HG03280 (cell line): ENCODE results near the gene CFAP298.
"Not testable (repeated sequence)": the region's sequence is repeated elsewhere in the genome, so short reads cannot be mapped to it uniquely, and the experiment has no call there.

Experiments
- ATAC-seq: cut with Tn5 transposase; IDR thresholded peaks from one replicate; pipeline ENCODE4 v1.9.1; 2021; ENCODE audit warnings: mild to moderate bottlenecking, moderate library complexity; ENCODE audit not compliant: unreplicated experiment

The CFAP298 gene

DNA sequence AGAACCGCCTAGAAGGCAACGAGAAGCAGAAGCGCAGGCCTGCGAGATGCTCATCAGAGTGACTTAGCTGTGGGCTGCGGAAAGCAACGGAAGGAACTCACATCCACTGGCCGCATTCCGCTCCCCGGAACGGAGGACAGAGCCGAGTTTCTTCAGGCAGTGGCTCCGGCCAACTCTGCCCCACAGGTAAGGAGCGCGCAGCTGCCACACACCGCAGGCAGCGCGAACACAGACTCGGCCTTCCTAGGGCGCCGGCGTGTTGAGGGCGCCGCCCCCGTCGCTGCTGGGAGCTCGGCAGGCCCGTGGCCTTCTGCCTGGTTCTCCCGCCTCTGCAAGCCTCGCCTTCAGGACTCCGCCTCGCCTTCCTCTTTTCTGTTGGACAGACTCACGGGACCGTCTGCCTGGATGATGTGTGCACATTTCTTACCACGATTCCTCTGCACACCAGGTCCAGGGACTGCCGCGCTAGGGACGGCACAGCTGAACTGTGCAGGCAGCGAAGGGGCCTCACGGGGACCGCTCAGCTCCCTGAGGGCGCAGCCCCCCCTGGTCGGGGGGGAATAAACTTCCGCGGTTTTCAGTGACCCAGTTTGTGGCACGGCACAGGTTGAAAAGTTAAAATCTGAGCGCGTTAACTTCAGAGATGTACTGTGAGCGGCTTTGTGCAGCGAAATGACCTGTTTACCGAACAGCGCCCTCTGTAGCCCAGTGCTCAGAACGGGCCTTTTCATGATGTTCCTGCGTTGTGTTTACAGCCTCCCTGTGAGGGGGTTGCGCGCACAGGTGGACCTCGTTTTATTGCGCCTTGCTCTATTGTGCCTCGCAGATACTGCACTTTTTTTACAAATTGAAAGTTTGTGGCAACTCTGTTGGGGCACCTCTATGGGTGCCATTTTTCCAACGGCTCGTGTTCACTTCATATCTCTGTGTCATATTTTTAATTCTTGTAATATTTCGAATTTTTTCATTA lies 42.6 kb downstream of the CFAP298 start:
- peak; percentile 87 for ATAC-seq

DNA sequence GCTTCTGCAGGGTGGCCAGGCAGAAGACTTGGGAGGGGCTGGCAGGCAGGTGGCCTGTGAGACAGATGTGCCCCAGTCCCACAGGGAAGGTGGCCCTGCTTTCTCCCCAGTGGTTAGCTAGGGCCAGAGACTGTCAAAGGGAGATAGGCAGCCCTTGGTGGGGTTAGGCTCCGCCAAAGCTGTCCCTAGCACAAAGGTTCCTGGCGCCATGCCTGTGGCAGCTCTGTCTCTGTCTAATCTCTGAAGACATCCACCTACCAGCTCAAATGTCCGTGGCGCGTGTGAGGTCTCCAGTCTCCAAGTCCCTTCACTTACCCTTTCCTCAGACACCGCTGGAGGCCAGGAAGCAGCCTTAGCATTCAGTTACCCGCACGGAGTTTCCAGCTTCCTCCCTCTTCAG lies 44.6 kb downstream of the CFAP298 start:
- ATAC-seq = no peak

DNA sequence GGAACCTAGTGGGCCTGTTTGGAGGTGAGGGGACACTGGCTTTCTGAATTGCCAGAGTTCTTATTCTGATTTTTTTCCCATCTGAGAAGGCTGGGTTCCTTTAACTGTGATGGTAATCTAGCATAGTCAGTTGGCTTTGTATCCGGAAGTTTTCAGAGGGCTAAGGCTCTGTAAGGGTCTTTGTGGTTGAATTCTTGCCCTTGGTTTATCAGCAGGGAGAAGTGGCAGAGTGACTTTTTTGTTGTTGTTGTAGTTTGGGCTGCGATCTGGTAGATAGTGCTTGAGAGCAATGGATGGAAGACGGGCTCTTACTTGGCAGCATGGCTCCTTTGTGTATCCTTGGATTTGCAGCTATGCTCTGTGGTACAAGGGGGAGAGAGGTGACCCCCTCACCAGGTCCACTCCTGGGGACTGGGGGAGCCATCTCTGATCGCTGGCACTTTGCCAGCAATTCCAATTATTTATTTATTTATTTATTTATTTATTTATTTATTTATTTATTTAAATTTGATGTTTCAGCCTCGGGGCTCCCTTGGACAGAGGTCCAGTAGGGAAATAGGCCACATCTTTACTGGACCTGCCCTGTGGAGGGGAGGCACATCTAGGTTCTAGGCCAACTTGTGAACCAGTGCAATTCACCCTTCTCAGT lies 45.3 kb downstream of the CFAP298 start:
- no peak for ATAC-seq

DNA sequence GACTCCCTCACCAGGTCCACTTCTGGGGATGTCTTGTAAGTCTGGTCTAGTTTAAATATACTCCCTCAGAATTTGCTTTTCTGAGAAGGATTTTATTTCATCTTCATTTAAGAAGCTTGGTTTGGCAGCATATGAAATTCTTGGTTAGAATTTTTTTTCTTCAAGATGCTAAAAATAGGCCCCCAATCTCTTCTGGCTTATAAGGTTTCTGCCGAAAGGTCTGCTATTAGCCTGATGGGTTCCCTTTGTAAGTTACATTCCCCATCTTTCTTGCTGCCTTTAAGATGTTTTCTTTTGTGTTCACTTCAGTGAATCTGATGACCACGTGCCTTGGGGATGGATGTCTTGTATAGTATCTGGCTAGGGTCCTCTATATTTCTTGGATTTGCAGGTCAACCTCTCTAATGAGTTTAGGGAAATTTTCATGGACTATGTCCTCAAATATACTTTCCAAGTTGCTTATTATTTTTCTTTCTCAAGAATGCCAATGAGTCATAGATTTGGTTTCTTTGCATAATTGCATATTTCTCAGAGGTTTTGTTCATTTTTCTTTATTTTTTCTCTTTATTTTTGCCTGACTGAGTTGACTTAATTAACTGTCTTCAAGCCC lies 46.2 kb downstream of the CFAP298 start:
- no peak for ATAC-seq

DNA sequence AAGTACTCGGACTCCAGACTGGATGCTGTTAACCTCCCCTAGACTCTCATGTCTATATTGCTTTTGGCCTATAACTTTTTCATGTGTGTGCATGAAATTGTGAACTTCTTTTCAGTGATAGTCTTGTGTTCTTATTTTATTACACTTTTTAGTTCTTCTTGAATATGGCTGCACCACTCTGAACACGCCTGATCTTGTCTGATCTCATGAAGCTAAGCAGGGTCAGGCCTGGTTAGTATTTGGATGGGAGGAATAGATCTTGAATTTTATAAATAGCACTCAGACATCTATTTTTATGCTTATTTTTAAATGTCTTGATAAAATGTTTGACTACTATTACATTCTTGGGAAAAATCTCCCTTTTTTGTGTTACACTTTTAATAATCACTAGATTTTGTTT lies 49.3 kb downstream of the CFAP298 start:
- ATAC-seq = no peak

DNA sequence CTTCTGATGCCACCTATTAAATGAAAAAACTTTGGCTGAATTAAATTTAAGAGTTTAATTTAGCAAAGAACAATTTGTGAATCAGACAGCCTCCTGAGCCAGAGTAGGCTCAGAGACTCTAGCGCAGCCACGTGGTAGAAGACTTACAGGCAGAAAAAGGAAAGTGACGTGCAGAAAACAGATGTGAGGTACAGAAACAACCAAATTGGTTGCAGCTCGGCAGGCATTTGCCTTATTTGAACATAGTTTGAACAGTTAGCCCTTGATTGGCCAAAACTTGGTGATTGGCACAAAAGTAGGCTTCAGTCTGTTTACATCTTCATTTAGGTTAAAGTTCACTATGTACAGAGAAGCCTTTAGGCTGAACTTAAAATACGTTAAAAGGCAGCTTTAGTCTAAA lies 49.8 kb downstream of the CFAP298 start:
- ATAC-seq = no peak

DNA sequence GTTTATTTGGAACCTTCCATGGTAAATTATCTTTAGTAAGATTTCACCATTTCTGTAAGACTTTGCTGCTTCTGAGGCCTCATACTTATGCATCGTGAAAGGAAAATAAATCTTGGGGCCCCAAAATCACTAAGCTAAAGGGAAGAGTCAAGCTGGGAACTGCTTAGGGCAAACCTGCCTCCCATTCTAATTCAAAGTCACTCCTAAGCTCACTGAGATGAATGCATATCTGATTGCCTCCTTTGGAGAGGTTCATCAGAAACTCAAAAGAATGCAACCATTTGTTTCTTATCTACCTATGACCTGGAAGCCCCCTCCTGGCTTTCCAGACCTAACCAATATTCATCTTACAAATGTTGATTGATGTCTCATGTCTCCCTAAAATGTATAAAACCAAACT lies 50.7 kb downstream of the CFAP298 start:
- ATAC-seq = not testable (repeated sequence)

DNA sequence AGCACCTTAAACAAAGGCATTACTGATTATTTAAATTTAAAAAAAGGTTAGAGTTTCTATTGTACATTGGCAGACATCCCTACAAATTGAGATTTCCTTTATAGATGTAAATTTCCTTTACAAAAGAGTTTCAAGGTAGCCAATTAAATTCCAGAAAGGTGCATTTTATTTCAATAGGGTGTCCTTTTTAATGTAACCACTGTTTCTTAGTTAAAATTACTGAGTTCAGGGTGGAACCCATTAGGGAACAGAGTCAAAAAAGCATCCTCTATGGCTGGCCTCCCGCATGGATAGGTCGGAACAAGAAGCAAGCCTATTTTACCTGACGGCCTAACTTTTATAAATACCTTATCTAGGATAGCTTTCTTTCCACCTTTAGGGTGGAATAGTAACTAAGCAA lies 51.3 kb downstream of the CFAP298 start:
- ATAC-seq = no peak

DNA sequence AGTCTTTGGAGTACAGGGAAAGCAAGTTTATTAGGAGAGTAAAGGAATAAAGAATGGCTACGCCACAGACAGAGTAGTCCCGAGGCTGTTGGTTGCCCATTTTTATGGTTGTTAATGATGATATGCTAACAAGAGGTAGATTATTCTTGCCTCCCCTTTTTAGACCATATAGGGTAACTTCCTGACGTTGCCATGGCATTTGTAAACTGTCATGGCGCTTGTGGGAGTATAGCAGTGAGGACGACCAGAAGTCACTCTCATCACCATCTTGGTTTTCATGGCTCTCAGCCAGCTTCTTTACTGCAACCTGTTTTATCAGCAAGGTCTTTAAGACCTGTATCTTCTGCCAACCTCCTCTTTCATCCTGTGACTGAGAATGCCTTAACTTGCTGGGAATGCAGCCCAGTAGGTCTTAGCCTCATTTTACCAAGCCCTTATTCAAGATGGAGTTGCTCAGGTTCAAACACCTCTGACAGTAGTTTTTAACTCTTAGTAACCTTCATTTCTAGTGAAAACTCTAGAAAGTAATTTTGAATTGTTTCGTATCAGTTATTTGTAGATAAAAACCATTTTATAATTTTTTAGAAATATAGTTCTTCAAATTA lies 53.1 kb downstream of the CFAP298 start:
- no peak for ATAC-seq

DNA sequence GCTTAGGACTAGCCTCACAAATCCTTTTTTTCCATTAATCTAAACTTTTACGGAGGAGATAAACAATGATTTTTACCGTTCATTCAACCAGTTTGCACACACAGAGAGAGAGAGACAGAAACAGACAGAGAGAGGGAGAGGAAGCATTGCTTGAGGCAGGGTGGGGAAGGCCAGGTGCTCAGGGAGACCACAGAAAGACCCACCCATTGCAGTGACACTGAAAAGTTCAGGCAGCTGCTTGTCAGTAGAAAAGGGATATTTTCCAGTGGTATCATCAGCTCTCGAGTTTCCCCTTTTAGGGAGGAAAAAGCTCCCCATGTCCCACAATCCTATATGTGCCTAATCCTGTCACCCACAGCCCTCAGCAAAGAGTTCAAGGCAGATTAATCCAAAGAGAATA lies 54.1 kb downstream of the CFAP298 start:
- ATAC-seq = no peak

DNA sequence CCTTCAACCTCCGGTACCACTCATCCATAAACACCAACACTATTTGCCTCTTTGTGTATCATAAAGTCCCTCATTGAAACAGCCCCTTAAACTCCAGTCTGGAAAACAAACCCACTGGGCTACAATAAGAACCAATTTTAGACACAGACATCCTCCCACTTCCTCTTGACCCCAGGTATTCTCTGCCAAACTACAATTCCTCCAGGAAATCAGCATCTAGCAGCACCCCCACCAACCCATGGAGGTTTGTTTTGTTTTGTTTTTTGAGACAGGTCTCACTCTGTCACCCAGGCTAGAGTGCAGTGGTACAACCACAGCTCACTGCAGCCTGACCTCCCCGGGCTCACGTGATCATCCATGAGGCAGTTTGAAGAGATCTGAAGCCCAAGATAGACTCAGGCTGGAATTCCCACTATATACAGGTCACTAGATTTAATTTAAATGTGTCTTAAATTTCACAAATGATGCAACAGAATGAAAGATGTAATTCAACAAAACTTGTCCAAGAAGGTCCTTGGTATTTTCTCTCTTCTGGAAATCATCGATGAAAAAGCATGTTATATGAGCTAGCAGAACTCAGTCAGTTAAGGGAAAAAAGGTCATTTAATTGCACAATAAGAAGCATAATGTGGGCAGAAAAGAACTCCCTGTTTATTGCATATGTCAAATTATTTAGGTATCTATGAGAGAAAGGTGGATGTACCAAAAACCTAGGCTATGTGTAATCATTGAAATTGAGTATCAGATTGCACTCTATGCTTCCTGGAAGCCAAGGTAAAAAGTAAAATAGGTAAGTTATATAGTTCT lies 57.1 kb downstream of the CFAP298 start:
- ATAC-seq = no peak

DNA sequence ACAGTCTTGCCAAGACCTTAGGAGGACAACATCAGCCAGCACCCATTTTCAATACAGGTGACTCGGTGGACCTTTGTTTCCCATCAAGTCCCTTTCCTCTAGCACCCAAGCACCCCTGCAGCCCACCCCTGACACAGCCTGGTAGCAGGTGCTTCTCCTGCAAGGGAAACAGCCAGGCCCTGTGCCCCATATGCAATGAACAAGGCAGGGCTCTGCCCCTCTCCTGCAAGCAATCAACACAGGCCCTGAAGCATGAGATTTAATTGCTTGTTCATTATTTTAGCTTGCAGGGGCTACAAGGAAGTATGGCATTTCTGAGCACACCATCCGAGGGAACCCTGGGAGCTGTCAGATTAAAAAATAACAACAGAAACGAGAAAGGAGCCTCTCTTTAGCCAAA lies 62.3 kb downstream of the CFAP298 start:
- no peak for ATAC-seq

DNA sequence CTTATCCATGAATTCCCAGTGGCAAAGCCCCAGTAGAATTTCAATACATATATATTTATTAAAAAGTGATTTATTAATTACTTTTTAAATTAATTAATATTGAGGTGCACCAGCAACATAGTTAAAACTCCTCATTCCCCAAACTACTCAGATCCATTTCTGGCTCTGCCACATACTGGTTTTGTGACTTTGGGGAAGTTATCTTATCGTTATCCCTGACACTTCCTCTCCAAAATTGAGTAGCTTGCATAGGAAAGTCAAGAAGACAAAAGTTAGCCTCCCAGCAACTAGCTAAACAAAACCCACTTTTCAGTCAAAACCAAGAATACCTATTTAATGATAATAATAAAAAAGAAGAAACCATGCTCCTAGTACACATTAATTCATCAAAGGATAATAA lies 62.7 kb downstream of the CFAP298 start:
- no peak for ATAC-seq
